ENCODE measurements around the gene ANKS1B. TPM values are rescaled to one million over a fixed set of nuclear protein-coding genes. Genes with fewer than 3 reads are reported as not detected.

The ANKS1B gene
- polyA plus RNA-seq, 3 donors, result not detected

DNA sequence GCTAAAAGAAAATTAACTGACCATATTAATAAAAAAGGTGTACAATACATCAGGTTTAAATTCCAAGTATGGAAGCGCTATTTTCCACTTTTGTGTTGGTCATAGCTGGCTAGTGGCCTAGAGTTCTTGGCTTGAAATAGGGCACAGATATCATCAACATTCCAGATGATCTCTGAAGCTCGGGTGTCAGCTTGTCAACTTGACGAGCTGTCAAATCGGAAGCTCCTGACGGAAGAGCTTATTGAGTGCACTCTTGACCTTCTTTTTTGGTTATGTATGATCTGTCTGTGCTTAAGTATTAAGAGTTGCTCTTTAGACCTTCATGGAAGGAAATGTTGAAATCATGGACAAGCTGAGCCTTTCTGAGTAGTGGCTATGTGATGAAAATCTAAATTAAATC, 1161.7 kb downstream of the ANKS1B start:
- H3K9me3 Mint-ChIP-seq, result peaks cover 0 to 2% (median 0%) of the 10 kb centered on the region in 7 donors
- Histone ChIP-seq H4K20me1 (ENCODE audit: insufficient read depth, low read length) (no peaks in the 10 kb centered on the region), H3K36me3 (replicated peaks in 1 of 2; ENCODE audit: control insufficient read depth in 1 of 2, insufficient read depth in 2 of 2, low read length in 2 of 2) (no peaks in the 10 kb centered on the region), H3K9me3 (replicated peaks in 1 of 2; ENCODE audit: control insufficient read depth in 1 of 2, insufficient read depth in 1 of 2, low read length in 2 of 2) (no peaks in the 10 kb centered on the region), H3K27me3 (ENCODE audit: control insufficient read depth in 2 of 2, insufficient read depth in 2 of 2, low read length in 2 of 2) (peaks cover 2 to 12% of the 10 kb centered on the region in 2 donors), H3K79me2 (ENCODE audit: insufficient read depth, low read length) (no peaks in the 10 kb centered on the region), H3K9ac (ENCODE audit: insufficient read depth, low read length, poor library complexity, severe bottlenecking) (no peak overlapping the region), H3K4me3 (replicated peaks in 1 of 3; ENCODE audit: low read depth in 2 of 3, low read length in 3 of 3) (no peak overlapping the region), H3K4me2 (replicated peaks; ENCODE audit: extremely low read depth, low read length, poor library complexity, severe bottlenecking) (no peak overlapping the region), H3K27ac (ENCODE audit: low read depth in 1 of 2, low read length in 2 of 2) (no peak overlapping the region), H3K4me1 (ENCODE audit: control insufficient read depth in 1 of 2, insufficient read depth in 2 of 2, low read length in 2 of 2) (no peaks in the 10 kb centered on the region), H2AFZ (ENCODE audit: insufficient read depth, low read depth, low read length, poor library complexity, severe bottlenecking) (no peak overlapping the region)
- TF ChIP-seq CTCF (IDR thresholded peaks at IDR 0.05), result no peak
- no peaks in the 10 kb centered on the region for H3K36me3 Mint-ChIP-seq
- intact Hi-C loops (cut with micrococcal nuclease), result no loop called here
- WGBS (ENCODE audit: insufficient coverage), result 92% methylated on average over 4 of the region's 5 CpGs
- no peak overlapping the region for H3K4me3 Mint-ChIP-seq
- DNase-seq, result no peak
- no peak overlapping the region for H3K27ac Mint-ChIP-seq
- H3K4me1 Mint-ChIP-seq, result no peaks in the 10 kb centered on the region
- H3K27me3 Mint-ChIP-seq (ENCODE audit: low read depth in 3 of 3), result peaks cover 1 to 7% (median 6%) of the 10 kb centered on the region in 3 donors

DNA sequence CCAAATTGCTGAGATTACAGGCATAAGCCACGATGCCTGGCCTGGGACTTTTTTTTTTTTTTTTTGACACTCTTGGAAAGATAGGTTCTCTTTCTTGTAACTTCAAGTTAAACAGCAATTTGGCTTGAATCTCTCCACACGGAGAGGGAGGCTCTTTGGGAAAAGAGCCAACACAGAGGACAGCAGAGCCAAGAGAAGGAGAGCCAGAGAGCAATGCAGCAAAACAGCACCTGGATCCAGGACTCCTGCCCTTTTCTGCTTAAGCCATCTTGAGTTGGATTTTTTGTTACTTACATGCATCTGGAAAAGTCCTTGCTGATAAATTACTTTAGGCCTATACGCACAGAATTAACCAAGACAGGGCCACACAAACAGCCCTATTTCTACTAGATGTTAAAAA, 1162.9 kb downstream of the ANKS1B start:
- Histone ChIP-seq H3K4me1 (ENCODE audit: control insufficient read depth in 1 of 2, insufficient read depth in 2 of 2, low read length in 2 of 2) (no peaks in the 10 kb centered on the region), H3K4me3 (replicated peaks in 1 of 3; ENCODE audit: low read depth in 2 of 3, low read length in 3 of 3) (no peak overlapping the region), H4K20me1 (ENCODE audit: insufficient read depth, low read length) (no peaks in the 10 kb centered on the region), H3K27ac (ENCODE audit: low read depth in 1 of 2, low read length in 2 of 2) (no peak overlapping the region), H3K36me3 (replicated peaks in 1 of 2; ENCODE audit: control insufficient read depth in 1 of 2, insufficient read depth in 2 of 2, low read length in 2 of 2) (no peaks in the 10 kb centered on the region), H3K27me3 (ENCODE audit: control insufficient read depth in 2 of 2, insufficient read depth in 2 of 2, low read length in 2 of 2) (peaks cover 2 to 7% of the 10 kb centered on the region in 2 donors), H3K4me2 (replicated peaks; ENCODE audit: extremely low read depth, low read length, poor library complexity, severe bottlenecking) (no peak overlapping the region), H3K79me2 (ENCODE audit: insufficient read depth, low read length) (no peaks in the 10 kb centered on the region), H3K9me3 (replicated peaks in 1 of 2; ENCODE audit: control insufficient read depth in 1 of 2, insufficient read depth in 1 of 2, low read length in 2 of 2) (no peaks in the 10 kb centered on the region), H3K9ac (ENCODE audit: insufficient read depth, low read length, poor library complexity, severe bottlenecking) (no peak overlapping the region), H2AFZ (ENCODE audit: insufficient read depth, low read depth, low read length, poor library complexity, severe bottlenecking) (no peak overlapping the region)
- H3K9me3 Mint-ChIP-seq, result peaks cover 0 to 2% (median 0%) of the 10 kb centered on the region in 7 donors
- H3K27me3 Mint-ChIP-seq (ENCODE audit: low read depth in 3 of 3), result peaks cover 3 to 6% (median 4%) of the 10 kb centered on the region in 3 donors
- intact Hi-C loops (cut with micrococcal nuclease), result no loop called here
- no peak overlapping the region for H3K4me3 Mint-ChIP-seq
- 80% methylated on average over 1 of the region's 3 CpGs for WGBS (ENCODE audit: insufficient coverage)
- H3K27ac Mint-ChIP-seq, result no peak overlapping the region
- H3K4me1 Mint-ChIP-seq, result no peaks in the 10 kb centered on the region
- no peaks in the 10 kb centered on the region for H3K36me3 Mint-ChIP-seq
- no peak for TF ChIP-seq CTCF (IDR thresholded peaks at IDR 0.05)
- no peak for DNase-seq

All from CD14-positive monocyte (primary cell).